GM13976 (cell line): ENCODE data around the gene BLNK.

Experiments used
- DNase-seq: peaks from one replicate; pipeline ENCODE4 v3.0.0; 2012; ENCODE audit warnings: low spot score
- in situ Hi-C: fragments of 300-500 bp; cut with MboI; formaldehyde crosslinking; loops from one replicate; pipeline ENCODE4 v1.12.0; 2022; ENCODE audit warnings: low sequenced_read_pairs, mixed read lengths, inconsistent platforms; ENCODE audit not compliant: unreplicated experiment
- TF ChIP-seq, protein P1 (sequence below): IDR thresholded peaks from 2 replicates; pipeline ENCODE4 v1.5.1; 2012; ENCODE audit warnings: borderline replicate concordance, mild to moderate bottlenecking; ENCODE audit not compliant: insufficient read depth; ENCODE audit errors: extremely low read depth, missing control alignments, control extremely low read depth

The BLNK gene

DNA sequence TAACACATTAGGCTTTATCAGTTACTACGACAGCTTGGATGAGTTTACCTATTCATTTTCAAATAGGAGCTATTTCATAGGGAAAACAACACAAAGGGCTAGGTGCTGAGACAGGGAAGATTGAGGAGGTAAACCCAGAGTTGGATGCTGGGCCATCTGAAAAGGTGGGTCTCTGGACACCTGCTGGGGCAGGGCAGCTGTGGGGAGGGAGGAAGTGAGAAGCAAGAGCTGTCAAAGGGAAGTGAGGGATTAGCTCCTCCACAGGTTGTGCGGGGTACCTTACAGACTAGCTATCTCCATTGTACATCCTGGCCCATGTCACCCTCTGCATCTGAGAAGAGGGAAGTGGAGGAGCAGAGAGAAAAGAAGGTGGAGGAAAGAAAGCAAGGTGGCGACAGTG is 48.9 kb downstream of the BLNK start:
- TF ChIP-seq, protein P1, sequence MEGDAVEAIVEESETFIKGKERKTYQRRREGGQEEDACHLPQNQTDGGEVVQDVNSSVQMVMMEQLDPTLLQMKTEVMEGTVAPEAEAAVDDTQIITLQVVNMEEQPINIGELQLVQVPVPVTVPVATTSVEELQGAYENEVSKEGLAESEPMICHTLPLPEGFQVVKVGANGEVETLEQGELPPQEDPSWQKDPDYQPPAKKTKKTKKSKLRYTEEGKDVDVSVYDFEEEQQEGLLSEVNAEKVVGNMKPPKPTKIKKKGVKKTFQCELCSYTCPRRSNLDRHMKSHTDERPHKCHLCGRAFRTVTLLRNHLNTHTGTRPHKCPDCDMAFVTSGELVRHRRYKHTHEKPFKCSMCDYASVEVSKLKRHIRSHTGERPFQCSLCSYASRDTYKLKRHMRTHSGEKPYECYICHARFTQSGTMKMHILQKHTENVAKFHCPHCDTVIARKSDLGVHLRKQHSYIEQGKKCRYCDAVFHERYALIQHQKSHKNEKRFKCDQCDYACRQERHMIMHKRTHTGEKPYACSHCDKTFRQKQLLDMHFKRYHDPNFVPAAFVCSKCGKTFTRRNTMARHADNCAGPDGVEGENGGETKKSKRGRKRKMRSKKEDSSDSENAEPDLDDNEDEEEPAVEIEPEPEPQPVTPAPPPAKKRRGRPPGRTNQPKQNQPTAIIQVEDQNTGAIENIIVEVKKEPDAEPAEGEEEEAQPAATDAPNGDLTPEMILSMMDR = no peak
- no peak for DNase-seq
- in situ Hi-C loops = loop anchor here (10.0 kb wide), 1 partner anchor 198 kb away; no protein-coding TSS in a partner anchor

DNA sequence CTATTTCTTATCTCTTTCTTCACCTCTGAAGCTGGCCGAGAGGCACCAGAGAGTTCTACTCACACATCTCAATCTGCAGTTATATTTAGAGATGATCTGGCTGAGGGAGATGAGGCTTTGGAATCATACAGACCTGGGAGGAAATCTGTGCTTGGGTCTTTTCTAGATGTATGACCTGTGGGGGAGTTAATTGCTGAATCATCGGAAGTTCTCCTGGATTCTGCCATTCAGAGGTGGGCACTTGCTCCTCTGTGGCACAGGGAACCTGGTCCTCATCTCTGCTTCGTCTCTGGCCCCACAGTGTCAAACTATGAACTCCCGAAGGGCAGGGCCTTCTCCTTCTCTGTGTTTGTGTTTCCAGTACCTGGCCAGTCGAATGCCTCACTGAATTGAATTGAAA is 52.5 kb downstream of the BLNK start:
- no peak for DNase-seq
- in situ Hi-C loops = no loop called here

DNA sequence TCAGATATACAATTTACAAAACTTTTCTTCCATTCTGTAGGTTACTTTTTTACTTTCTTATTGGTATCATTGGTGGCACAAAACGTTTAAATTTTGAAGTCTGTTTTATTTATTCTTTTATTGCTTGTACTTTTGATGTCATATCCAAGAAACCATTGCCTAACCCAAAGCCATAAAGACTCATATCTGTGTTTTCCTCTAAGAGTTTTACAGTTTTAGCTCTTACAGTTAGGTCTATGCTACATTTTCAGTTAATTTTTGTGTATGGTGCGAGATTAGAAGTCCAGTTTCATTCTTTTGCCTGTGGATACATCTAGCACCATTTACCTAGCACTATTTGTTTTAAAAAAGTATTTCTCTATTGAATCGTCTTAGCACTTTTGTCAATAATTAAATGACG is 53.7 kb downstream of the BLNK start:
- TF ChIP-seq, protein P1 = no peak
- DNase-seq = no peak
- in situ Hi-C loops = no loop called here

More for the DNA sequence above, 52.5 kb downstream of the BLNK start:
- TF ChIP-seq, protein P1 = no peak

DNA sequence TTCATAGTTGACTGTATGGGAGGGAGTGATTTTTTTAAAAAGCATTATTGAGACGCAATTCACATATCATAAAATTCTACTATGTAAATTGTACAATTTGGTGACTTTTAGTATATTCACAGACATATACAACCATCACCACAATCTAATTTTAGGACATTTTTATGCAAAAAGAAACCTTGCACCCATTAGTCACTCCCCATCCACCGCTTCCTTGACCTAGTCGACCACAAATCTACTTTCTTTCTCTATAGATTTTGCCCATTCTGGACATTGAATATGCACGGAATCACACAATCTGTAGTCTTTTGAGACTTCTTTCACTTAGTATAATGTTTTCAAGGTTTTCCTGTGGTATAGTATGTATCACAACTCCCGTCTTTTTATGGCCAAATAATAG is 54.6 kb downstream of the BLNK start:
- in situ Hi-C loops = no loop called here
- TF ChIP-seq, protein P1 = no peak
- no peak for DNase-seq

DNA sequence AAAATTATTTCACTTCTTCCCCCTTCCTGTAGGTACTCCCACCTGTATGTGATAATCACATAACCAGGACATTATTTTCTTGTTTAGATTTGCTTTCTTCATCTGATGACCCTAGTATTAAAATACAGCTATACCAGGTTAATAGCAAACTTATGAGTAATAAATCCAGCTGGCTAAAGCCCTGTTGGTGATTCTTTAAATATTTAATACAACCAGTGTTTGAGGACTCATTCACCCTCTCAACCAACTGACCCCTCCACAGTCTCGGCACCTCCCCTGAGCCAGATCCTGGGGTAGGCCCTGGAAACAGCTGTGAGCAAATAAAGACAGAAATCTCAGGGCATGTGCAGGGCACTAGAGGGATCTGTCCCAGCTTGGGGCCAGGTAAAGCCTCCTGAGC is 58.5 kb downstream of the BLNK start:
- in situ Hi-C loops = no loop called here
- DNase-seq = no peak
- TF ChIP-seq, protein P1 = no peak

DNA sequence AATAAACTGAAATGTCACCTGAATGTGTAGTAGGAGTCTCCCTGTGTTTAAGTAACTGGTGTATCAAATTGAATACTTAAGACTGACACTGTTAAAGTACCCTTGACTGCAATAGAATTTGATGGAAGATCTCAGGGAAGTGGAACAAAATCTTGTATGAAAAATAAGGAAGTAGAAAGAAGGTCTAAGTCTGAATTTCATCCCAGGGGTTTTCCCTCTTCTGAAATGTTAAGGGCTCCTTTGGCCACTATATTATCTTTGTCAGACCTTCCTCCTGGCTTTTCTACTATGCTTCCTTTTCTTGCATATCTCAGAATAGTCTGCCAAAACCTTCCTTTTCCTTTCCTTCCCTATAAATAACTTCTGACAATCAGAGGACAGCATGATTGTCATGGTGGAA is 59.6 kb downstream of the BLNK start:
- in situ Hi-C loops = no loop called here
- DNase-seq = no peak
- TF ChIP-seq, protein P1 = no peak

DNA sequence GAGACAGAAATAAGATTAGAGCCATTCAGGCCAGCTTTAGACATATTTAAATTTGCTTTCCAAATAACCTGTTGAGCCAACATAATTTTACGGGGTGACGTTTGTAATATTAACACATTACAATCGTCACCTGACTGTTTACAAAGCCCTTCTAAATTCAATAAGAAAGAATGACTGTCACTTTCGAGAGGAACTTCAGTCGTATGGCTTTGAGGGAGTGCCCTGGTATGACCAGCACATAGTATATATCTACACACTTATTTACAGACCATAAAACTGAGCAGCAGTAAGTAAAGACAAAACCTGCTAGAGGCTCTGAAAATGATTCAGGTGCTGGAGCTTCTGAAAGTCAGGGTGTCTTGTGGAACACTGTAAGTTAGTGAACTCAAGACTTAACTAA is 62.4 kb downstream of the BLNK start:
- TF ChIP-seq, protein P1 = no peak
- no peak for DNase-seq
- in situ Hi-C loops = no loop called here
